K562 (cell line): ENCODE results near the gene KRTAP1-4. TPM values are rescaled to one million over a fixed set of nuclear protein-coding genes. Genes with fewer than 3 reads are reported as not detected.

Experiments used
- ATAC-seq: fragments of 200-7000 bp; cut with Tn5 transposase; 3 replicates; pipeline ENCODE4 v1.9.1; 2020; ENCODE audit warnings: moderate library complexity
- BruUV-seq: library from RNA; stranded (reverse); fragments of 400-500 nt; replicated peaks from 2 replicates; lab custom pipeline; 2021; lab: Mats Ljungman, UMichigan
- CTCF ChIA-PET: fragments of 300-600 bp; formaldehyde crosslinking; extraction: SDS; loops from one replicate; lab custom pipeline; 2021; ENCODE audit warnings: low intra/inter-chr PET ratio; lab: Yijun Ruan, JAX
- POLR2A ChIA-PET: fragments of 300-600, 350-650 bp; sonication (Branson Sonifier 250); formaldehyde crosslinking; extraction: SDS; loops from one replicate; lab custom pipeline; 2021; ENCODE audit warnings: antibody characterized with exemption, inconsistent platforms; lab: Yijun Ruan, JAX
- DNase-seq, 4 experiments: peaks; one replicate each; pipeline versions ENCODE4 v3.0.0 to v3.0.0-alpha.2; 2011 to 2018; ENCODE audit warnings: low spot score in 3 of 4, mixed read lengths in 3 of 4; ENCODE audit errors: extremely low read depth in 1 of 4
- FAIRE-seq: peaks from 2 replicates; lab custom pipeline; 2011; peaks lifted over from hg19 to GRCh38; lab: Jason Lieb, UNC
- H2AFZ ChIP-seq: 2 replicates; pipeline ENCODE4 v1.6.0; 2011; ENCODE audit warnings: low read depth, low read length, control low read depth, inconsistent platforms
- H3K27ac ChIP-seq: fragments of 200-600 bp; 3 replicates; pipeline ENCODE4 v1.8.0; 2011; ENCODE audit warnings: low read depth, mild to moderate bottlenecking, control low read depth, inconsistent platforms, low read length, moderate library complexity, mixed read lengths; ENCODE audit errors: extremely low read depth
- H3K27me3 ChIP-seq, 2 experiments: fragments of 300-600 bp in 1 of 2; 2 replicates in 1 of 2; 3 replicates in 1 of 2; pipeline versions ENCODE4 v1.6.0 to v1.8.0; 2011; ENCODE audit warnings: inconsistent platforms in 2 of 2, low read length in 2 of 2, mild to moderate bottlenecking in 1 of 2, mixed read lengths in 1 of 2, moderate library complexity in 1 of 2; ENCODE audit not compliant: control insufficient read depth in 2 of 2, insufficient read depth in 2 of 2
- H3K36me3 ChIP-seq: fragments of 300-600 bp; 3 replicates; pipeline ENCODE4 v1.8.0; 2011; ENCODE audit warnings: mild to moderate bottlenecking, low read length, inconsistent platforms; ENCODE audit not compliant: control insufficient read depth, insufficient read depth
- H3K4me1 ChIP-seq, 2 experiments: fragments of 200-600 bp in 1 of 2; replicated peaks in 1 of 2; 2 replicates in 1 of 2; 3 replicates in 1 of 2; pipeline versions ENCODE4 v1.5.1 to v1.8.0; 2011; ENCODE audit warnings: inconsistent platforms in 2 of 2, low read length in 2 of 2, mild to moderate bottlenecking in 1 of 2, mixed read lengths in 1 of 2, moderate library complexity in 1 of 2; ENCODE audit not compliant: control insufficient read depth in 2 of 2, insufficient read depth in 2 of 2
- H3K4me2 ChIP-seq: 2 replicates; pipeline ENCODE4 v1.6.1; 2011; ENCODE audit warnings: low read length, control low read depth, inconsistent platforms, mixed read lengths; ENCODE audit not compliant: insufficient read depth
- H3K4me3 ChIP-seq: fragments of 200-600 bp; sonication (generic), shearing (Covaris generic); 2 replicates; pipeline ENCODE4 v1.5.1; 2016; ENCODE audit warnings: control low read depth, inconsistent platforms
- H3K79me2 ChIP-seq: fragments of 200-600 bp; 3 replicates; pipeline ENCODE4 v1.8.0; 2011; ENCODE audit warnings: low read length, inconsistent platforms; ENCODE audit not compliant: control insufficient read depth, insufficient read depth
- H3K9ac ChIP-seq, 2 experiments: 2 replicates each; pipeline versions ENCODE4 v1.6.0 to v1.6.1; 2011; ENCODE audit warnings: low read depth in 2 of 2, low read length in 2 of 2, control low read depth in 1 of 2, inconsistent platforms in 1 of 2, mild to moderate bottlenecking in 1 of 2, mixed read lengths in 1 of 2; ENCODE audit not compliant: insufficient read depth in 1 of 2
- H3K9me1 ChIP-seq: one replicate; pipeline ENCODE4 v1.6.0; 2011; ENCODE audit warnings: inconsistent platforms, mild to moderate bottlenecking, low read length, moderate library complexity; ENCODE audit not compliant: control insufficient read depth, insufficient read depth
- H3K9me3 ChIP-seq: replicated peaks from 2 replicates; pipeline ENCODE4 v1.5.1; 2011; ENCODE audit warnings: low read depth, low read length, inconsistent platforms; ENCODE audit not compliant: control insufficient read depth, insufficient read depth
- H4K20me1 ChIP-seq: replicated peaks from 2 replicates; pipeline ENCODE4 v1.6.1; 2011; ENCODE audit warnings: low read length, inconsistent platforms, mixed read lengths; ENCODE audit not compliant: control insufficient read depth, insufficient read depth
- CBX1 ChIP-seq: sonication (generic); IDR thresholded peaks from 2 replicates; pipeline ENCODE4 v1.6.1; 2016; ENCODE audit warnings: antibody characterized with exemption, low read depth, mild to moderate bottlenecking
- ELF2 ChIP-seq: fragments of 250-450 bp; sonication (Bioruptor Pico); IDR thresholded peaks from 2 replicates; pipeline ENCODE4 v1.5.0; 2021; ENCODE audit warnings: mild to moderate bottlenecking
- ELF4 ChIP-seq: fragments of 450-650 bp; formaldehyde crosslinking; IDR thresholded peaks from 2 replicates; pipeline ENCODE4 v1.4.0; 2022; ENCODE audit warnings: missing genetic modification characterization
- FOS ChIP-seq: IDR thresholded peaks from 3 replicates; pipeline ENCODE4 v1.6.1; 2011; ENCODE audit not compliant: insufficient read length; ENCODE audit errors: extremely low read depth
- FOXK1 ChIP-seq: sonication (generic); formaldehyde crosslinking; IDR thresholded peaks from 2 replicates; pipeline ENCODE4 v1.8.0; 2022; ENCODE audit warnings: missing genetic modification reagents, mild to moderate bottlenecking, borderline replicate concordance
- HCFC1 ChIP-seq: IDR thresholded peaks from 2 replicates; pipeline ENCODE4 v1.6.1; 2012; ENCODE audit warnings: low read depth, low read length, improper control_type of control experiment
- HNRNPH1 ChIP-seq: fragments of 200-400 bp; formaldehyde crosslinking; optimal IDR thresholded peaks from 2 replicates; pipeline ENCODE3; 2017; ENCODE audit warnings: low read depth, mild to moderate bottlenecking, low read length, moderate library complexity
- JUN ChIP-seq, 2 experiments: sonication (generic) in 1 of 2; formaldehyde crosslinking in 1 of 2; IDR thresholded peaks; 2 replicates each; pipeline versions ENCODE4 v1.6.1 to v1.8.0; 2012 to 2022; ENCODE audit warnings: borderline replicate concordance in 2 of 2, mild to moderate bottlenecking in 2 of 2, improper control_type of control experiment in 1 of 2, low read depth in 1 of 2, low read length in 1 of 2, missing genetic modification reagents in 1 of 2
- KAT8 ChIP-seq: fragments of 450-650 bp; IDR thresholded peaks from 2 replicates; pipeline ENCODE4 v1.6.1; 2016; ENCODE audit warnings: low read depth, mild to moderate bottlenecking
- RBM14 ChIP-seq: fragments of 200-400 bp; formaldehyde crosslinking; IDR thresholded peaks from 2 replicates; pipeline ENCODE4 v1.6.1; 2018; ENCODE audit warnings: low read depth, mild to moderate bottlenecking, low read length, moderate library complexity, borderline replicate concordance; ENCODE audit not compliant: insufficient read depth
- SMARCA4 ChIP-seq: fragments of 450-650 bp; IDR thresholded peaks from 2 replicates; pipeline ENCODE4 v1.6.1; 2016
- STAG1 ChIP-seq: sonication (generic); formaldehyde crosslinking; IDR thresholded peaks from 2 replicates; pipeline ENCODE4 v1.5.0; 2020; ENCODE audit warnings: missing genetic modification reagents, borderline replicate concordance
- WGBS: fragments of 100-300 bp; shearing (Covaris generic); methylation state at CpG from one replicate; pipeline ENCODE4 v1.1.6; 2016; ENCODE audit warnings: low coverage, mixed read lengths; ENCODE audit not compliant: insufficient coverage; ENCODE audit errors: missing lambda C conversion rate; 5-methylcytosine and 5-hydroxymethylcytosine counted together
- in situ Hi-C: fragments of 300-500 bp; cut with MboI; formaldehyde crosslinking; loops from 4 replicates; pipeline ENCODE4 v1.15.0; 2018; ENCODE audit warnings: inconsistent platforms, mixed read lengths
- intact Hi-C: fragments of 100-400 bp; cut with micrococcal nuclease; formaldehyde crosslinking; loops from 2 replicates; pipeline ENCODE4 v1.14.2; 2022
- polyA plus RNA-seq, 8 experiments: library from polyadenylated mRNA; depleted of rRNA in 4 of 8; stranded (reverse) in 5 of 8; unstranded in 3 of 8; fragments of >200 nt; fragmentation: Nextera tagmentation in 2 of 8; fragmentation: Illumina TruSeq in 1 of 8; extraction: Ambion mirVana in 2 of 8; extraction: Trizol in 1 of 8; gene quantifications; 2 replicates each; pipeline versions ENCODE4 v1.2.1 to v1.2.3, GENCODE V29; 2011 to 2014; ENCODE audit warnings: inconsistent platforms in 1 of 8, missing spikeins in 1 of 8
- total RNA-seq, 7 experiments: library from RNA; depleted of rRNA in 6 of 7; stranded (reverse); fragments of >200 nt in 6 of 7; fragmentation: Illumina TruSeq in 2 of 7; extraction: Trizol in 2 of 7; gene quantifications; 2 replicates each; pipeline versions ENCODE4 v1.2.1 to v1.2.3, GENCODE V29; 2011 to 2021; ENCODE audit warnings: low replicate concordance in 1 of 7
- TF ChIP-seq, protein P1 (sequence below): sonication (generic); formaldehyde crosslinking; IDR thresholded peaks from 2 replicates; pipeline ENCODE4 v1.8.1; 2023; ENCODE audit warnings: missing genetic modification reagents, mild to moderate bottlenecking, borderline replicate concordance
- TF ChIP-seq, protein P2 (sequence below): fragments of 250-450 bp; sonication (Bioruptor Pico); IDR thresholded peaks from 2 replicates; pipeline ENCODE4 v1.8.0; 2022; ENCODE audit warnings: inconsistent platforms, mild to moderate bottlenecking, moderate library complexity, borderline replicate concordance
- TF ChIP-seq, protein P3 (sequence below): fragments of 250-450 bp; sonication (Bioruptor Pico); IDR thresholded peaks from 2 replicates; pipeline ENCODE4 v1.5.0; 2022; ENCODE audit warnings: mild to moderate bottlenecking

The KRTAP1-4 gene
- total and polyA plus RNA-seq, 9 of the 15 experiments (the other 6 are each of a cell fraction or from before 2014, with no cell fraction given), result not detected

DNA sequence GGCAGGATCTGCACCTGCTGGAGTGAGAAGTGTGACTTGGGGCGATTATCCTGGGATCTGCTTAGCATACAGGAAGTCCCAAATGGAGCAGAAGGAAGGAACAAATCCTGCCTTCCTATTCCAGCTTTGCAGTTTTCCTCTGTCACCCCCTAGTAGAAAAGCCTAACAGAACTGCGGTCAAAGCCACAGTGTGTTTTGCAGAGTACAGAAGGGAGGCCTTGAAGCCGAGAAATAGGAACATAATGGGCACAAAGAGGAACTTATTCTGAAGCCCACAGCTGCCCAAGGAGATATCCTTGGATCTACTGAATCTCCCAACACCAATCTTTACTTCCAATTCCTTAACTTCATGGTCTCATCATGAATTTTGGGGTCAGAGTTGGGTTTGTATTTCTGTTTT, 11.5 kb downstream of the KRTAP1-4 start:
- Histone ChIP-seq H3K9me1 (no peaks in the 10 kb centered on the region), H3K36me3 (no peaks in the 10 kb centered on the region), H3K9ac (no peak overlapping the region), H3K4me3 (no peak overlapping the region), H3K27ac (no peak overlapping the region), H3K9me3 (no peaks in the 10 kb centered on the region), H4K20me1 (no peaks in the 10 kb centered on the region), H3K4me1 (no peaks in the 10 kb centered on the region), H3K27me3 (0 out of 5 replicates have a peak, but pooled peaks cover 0 to 3% of the 10 kb centered on the region in 2 experiments), H2AFZ (no peak overlapping the region), H3K4me2 (no peak overlapping the region), H3K79me2 (no peaks in the 10 kb centered on the region)
- TF ChIP-seq CBX1 (no peak), HCFC1 (no peak), JUN (IDR thresholded peaks at IDR 0.05; ENCODE audit: borderline replicate concordance, low read depth, low read length) (no peak), JUN (CRISPR knock-in tag; IDR thresholded peaks at IDR 0.05; ENCODE audit: borderline replicate concordance) (no peak), ELF4 (CRISPR knock-in tag) (no peak), ELF2 (CRISPR knock-in tag) (no peak), FOS (no peak), RBM14 (no peak), SMARCA4 (no peak), FOXK1 (CRISPR knock-in tag) (no peak), STAG1 (CRISPR knock-in tag) (no peak), KAT8 (no peak), HNRNPH1 (no peak)
- TF ChIP-seq, protein P1, sequence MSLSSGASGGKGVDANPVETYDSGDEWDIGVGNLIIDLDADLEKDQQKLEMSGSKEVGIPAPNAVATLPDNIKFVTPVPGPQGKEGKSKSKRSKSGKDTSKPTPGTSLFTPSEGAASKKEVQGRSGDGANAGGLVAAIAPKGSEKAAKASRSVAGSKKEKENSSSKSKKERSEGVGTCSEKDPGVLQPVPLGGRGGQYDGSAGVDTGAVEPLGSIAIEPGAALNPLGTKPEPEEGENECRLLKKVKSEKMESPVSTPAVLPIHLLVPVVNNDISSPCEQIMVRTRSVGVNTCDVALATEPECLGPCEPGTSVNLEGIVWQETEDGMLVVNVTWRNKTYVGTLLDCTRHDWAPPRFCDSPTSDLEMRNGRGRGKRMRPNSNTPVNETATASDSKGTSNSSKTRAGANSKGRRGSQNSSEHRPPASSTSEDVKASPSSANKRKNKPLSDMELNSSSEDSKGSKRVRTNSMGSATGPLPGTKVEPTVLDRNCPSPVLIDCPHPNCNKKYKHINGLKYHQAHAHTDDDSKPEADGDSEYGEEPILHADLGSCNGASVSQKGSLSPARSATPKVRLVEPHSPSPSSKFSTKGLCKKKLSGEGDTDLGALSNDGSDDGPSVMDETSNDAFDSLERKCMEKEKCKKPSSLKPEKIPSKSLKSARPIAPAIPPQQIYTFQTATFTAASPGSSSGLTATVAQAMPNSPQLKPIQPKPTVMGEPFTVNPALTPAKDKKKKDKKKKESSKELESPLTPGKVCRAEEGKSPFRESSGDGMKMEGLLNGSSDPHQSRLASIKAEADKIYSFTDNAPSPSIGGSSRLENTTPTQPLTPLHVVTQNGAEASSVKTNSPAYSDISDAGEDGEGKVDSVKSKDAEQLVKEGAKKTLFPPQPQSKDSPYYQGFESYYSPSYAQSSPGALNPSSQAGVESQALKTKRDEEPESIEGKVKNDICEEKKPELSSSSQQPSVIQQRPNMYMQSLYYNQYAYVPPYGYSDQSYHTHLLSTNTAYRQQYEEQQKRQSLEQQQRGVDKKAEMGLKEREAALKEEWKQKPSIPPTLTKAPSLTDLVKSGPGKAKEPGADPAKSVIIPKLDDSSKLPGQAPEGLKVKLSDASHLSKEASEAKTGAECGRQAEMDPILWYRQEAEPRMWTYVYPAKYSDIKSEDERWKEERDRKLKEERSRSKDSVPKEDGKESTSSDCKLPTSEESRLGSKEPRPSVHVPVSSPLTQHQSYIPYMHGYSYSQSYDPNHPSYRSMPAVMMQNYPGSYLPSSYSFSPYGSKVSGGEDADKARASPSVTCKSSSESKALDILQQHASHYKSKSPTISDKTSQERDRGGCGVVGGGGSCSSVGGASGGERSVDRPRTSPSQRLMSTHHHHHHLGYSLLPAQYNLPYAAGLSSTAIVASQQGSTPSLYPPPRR (CRISPR knock-in tag), result no peak
- TF ChIP-seq, protein P2, sequence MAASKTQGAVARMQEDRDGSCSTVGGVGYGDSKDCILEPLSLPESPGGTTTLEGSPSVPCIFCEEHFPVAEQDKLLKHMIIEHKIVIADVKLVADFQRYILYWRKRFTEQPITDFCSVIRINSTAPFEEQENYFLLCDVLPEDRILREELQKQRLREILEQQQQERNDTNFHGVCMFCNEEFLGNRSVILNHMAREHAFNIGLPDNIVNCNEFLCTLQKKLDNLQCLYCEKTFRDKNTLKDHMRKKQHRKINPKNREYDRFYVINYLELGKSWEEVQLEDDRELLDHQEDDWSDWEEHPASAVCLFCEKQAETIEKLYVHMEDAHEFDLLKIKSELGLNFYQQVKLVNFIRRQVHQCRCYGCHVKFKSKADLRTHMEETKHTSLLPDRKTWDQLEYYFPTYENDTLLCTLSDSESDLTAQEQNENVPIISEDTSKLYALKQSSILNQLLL (CRISPR knock-in tag), result no peak
- TF ChIP-seq, protein P3, sequence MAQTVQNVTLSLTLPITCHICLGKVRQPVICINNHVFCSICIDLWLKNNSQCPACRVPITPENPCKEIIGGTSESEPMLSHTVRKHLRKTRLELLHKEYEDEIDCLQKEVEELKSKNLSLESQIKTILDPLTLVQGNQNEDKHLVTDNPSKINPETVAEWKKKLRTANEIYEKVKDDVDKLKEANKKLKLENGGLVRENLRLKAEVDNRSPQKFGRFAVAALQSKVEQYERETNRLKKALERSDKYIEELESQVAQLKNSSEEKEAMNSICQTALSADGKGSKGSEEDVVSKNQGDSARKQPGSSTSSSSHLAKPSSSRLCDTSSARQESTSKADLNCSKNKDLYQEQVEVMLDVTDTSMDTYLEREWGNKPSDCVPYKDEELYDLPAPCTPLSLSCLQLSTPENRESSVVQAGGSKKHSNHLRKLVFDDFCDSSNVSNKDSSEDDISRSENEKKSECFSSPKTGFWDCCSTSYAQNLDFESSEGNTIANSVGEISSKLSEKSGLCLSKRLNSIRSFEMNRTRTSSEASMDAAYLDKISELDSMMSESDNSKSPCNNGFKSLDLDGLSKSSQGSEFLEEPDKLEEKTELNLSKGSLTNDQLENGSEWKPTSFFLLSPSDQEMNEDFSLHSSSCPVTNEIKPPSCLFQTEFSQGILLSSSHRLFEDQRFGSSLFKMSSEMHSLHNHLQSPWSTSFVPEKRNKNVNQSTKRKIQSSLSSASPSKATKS (CRISPR knock-in tag), result no peak
- in situ Hi-C loops (no loop called here), intact Hi-C loops (no loop called here)
- no peak for ATAC-seq
- DNase-seq, result no peak
- no peak for FAIRE-seq
- WGBS, result 0% methylated on average over 3 of the region's 3 CpGs
- BruUV-seq, result no TSS peak
- ChIA-PET POLR2A (interaction anchor here (0.7 kb wide), 1 partner anchor 385 kb away, joined by 3 read pairs; no protein-coding TSS in a partner anchor), CTCF (no interaction called here)
